ENCODE results near the gene ARHGAP22.

GRCh38 chr10:48477141-48477540, 127.7 kb downstream of the ARHGAP22 start:
- TF ChIP-seq POLR2A (IDR thresholded peaks at IDR 0.05; ENCODE audit: low read depth, low read length) (no peak), POLR2AphosphoS5 (IDR thresholded peaks at IDR 0.05; ENCODE audit: low read depth, low read length) (no peak), PAX5 (IDR thresholded peaks at IDR 0.05; ENCODE audit: insufficient read depth, low read length, severe bottlenecking) (no peak), TAF1 (IDR thresholded peaks at IDR 0.05; ENCODE audit: low read depth, low read length) (no peak), POU2F2 (IDR thresholded peaks at IDR 0.05; ENCODE audit: low read depth, low read length) (no peak), SPI1 (IDR thresholded peaks at IDR 0.05; ENCODE audit: low read depth, low read length) (no peak)
